Uterus (tissue), 4 donors: Measurements from ENCODE around the gene HOXA10. TPM values are rescaled to one million over a fixed set of nuclear protein-coding genes. Genes with fewer than 3 reads are reported as not detected.

Experiments
- DNase-seq, 2 donors: peaks; one replicate each; pipeline ENCODE4 v3.0.0-alpha.2; 2019 to 2020
- H3K27ac ChIP-seq, 2 donors: fragments of 200-600 bp; sonication (generic); 1 replicate in 1 of 2; 2 replicates in 1 of 2; pipeline ENCODE4 v1.5.1; 2016 to 2018
- H3K27me3 ChIP-seq, 2 donors: fragments of 200-600 bp; sonication (generic); one replicate each; pipeline ENCODE4 v1.5.1; 2018 to 2019; ENCODE audit warnings: control low read depth in 1 of 2
- H3K36me3 ChIP-seq, 2 donors: fragments of 200-600 bp; sonication (generic); one replicate each; pipeline ENCODE4 v1.5.1; 2019; ENCODE audit warnings: control low read depth in 1 of 2
- H3K4me1 ChIP-seq, 2 donors: fragments of 200-600 bp; sonication (generic); one replicate each; pipeline ENCODE4 v1.5.1; 2018 to 2019; ENCODE audit warnings: control low read depth in 1 of 2
- H3K4me3 ChIP-seq, 2 donors: fragments of 200-600 bp; sonication (generic); 1 replicate in 1 of 2; 2 replicates in 1 of 2; pipeline ENCODE4 v1.5.1; 2018 to 2019; ENCODE audit warnings: mild to moderate bottlenecking in 1 of 2
- H3K9me3 ChIP-seq, 2 donors: fragments of 200-600 bp; sonication (generic); one replicate each; pipeline ENCODE4 v1.5.1; 2019; ENCODE audit warnings: control low read depth in 1 of 2
- POLR2A ChIP-seq, 2 donors: fragments of 450-650 bp; IDR thresholded peaks; one replicate each; pipeline ENCODE4 v1.6.1; 2016; ENCODE audit warnings: antibody characterized with exemption in 2 of 2, mild to moderate bottlenecking in 1 of 2, moderate library complexity in 1 of 2
- intact Hi-C: fragments of 100-400 bp; cut with DNase I; formaldehyde crosslinking; loops from one replicate; pipeline ENCODE4 v1.15.1; 2023; ENCODE audit warnings: low total_unique reads
- total RNA-seq, 4 donors: library from RNA; depleted of rRNA in 3 of 4; stranded (reverse); fragments of >200 nt in 3 of 4; gene quantifications; one replicate each; pipeline versions ENCODE4 v1.1.0 to v1.2.4, GENCODE V29; 2014 to 2023
- TF ChIP-seq, protein P1 (sequence below), 4 experiments: fragments of 200-600 bp in 2 of 4; fragments of 450-650 bp in 2 of 4; sonication (generic) in 2 of 4; IDR thresholded peaks; one replicate each; pipeline ENCODE4 v1.5.1; 2016 to 2019; ENCODE audit warnings: antibody characterized with exemption in 4 of 4, mild to moderate bottlenecking in 2 of 4, moderate library complexity in 1 of 4
- donor health status: DM: yes; HTN: yes; CAD: no.

Gene HOXA10
- 100 to 1,000 TPM in 1 of 4 donors, 10 to 100 TPM in 3; 50.0 to 114 (median 69.0) TPM for total RNA-seq

DNA sequence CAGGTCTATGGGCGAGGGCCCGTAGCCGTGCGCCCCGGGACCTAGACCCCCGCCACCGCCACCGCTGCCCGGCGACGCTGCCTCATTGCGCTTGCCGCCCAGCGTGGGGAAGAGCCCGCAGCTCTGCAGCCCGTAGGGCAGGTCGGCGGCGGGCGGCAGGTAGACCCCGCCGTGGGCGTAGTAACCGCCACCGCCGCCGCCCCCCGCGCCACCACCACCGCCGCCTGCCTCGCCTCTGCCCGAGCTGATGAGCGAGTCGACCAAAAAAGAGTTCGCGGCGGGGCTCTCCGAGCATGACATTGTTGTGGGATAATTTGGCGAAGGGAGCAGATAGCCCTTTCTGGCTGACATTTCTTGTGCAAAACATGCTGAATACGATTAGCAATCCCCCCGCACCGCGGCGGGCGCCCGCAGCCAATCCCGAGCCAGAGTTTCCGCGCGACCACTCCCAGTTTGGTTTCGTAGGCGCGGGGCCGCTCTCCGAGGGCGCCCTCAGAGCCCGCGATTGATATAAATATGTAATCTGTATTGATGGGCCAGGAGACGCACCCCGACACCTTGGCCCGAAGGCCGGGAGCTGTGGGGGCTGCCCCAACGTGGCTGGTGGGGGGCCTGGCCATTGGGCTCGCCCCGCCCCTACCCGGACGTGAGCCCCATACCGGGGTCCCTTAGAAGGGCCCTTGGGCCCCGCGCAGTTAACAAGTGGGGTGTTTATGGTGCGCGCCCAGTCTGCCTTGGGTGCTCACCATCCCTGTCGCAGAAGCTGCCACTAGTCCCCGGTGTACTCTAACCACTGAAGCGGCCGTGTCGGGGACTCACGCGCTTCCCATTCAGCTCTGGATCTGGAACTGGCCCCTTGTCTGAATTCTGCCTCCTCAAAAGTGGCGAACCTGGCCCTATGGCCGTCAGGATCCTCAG lies at the start of gene HOXA10:
TSS of gene HOXA10 (minus strand) at position 365 of the 918 bp plus-strand sequence. CDS start at position 351, 14 bp downstream.
- no peaks in the 10 kb centered on the region for H3K36me3 ChIP-seq
- DNase-seq, result peak; percentile 87 to 88
- H3K4me3 ChIP-seq, result peak within 1 kb of the TSS; percentile 58 to 66
- peak; percentile 54 to 68 for TF ChIP-seq POLR2A (IDR thresholded peaks at IDR 0.05)
- TF ChIP-seq, protein P1, sequence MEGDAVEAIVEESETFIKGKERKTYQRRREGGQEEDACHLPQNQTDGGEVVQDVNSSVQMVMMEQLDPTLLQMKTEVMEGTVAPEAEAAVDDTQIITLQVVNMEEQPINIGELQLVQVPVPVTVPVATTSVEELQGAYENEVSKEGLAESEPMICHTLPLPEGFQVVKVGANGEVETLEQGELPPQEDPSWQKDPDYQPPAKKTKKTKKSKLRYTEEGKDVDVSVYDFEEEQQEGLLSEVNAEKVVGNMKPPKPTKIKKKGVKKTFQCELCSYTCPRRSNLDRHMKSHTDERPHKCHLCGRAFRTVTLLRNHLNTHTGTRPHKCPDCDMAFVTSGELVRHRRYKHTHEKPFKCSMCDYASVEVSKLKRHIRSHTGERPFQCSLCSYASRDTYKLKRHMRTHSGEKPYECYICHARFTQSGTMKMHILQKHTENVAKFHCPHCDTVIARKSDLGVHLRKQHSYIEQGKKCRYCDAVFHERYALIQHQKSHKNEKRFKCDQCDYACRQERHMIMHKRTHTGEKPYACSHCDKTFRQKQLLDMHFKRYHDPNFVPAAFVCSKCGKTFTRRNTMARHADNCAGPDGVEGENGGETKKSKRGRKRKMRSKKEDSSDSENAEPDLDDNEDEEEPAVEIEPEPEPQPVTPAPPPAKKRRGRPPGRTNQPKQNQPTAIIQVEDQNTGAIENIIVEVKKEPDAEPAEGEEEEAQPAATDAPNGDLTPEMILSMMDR (IDR thresholded peaks at IDR 0.05), result no peak
- H3K4me1 ChIP-seq, result no peaks in the 10 kb centered on the region
- intact Hi-C loops, result no loop called here
- no peaks in the 10 kb centered on the region for H3K27me3 ChIP-seq
- H3K27ac ChIP-seq, result peak within 1 kb of the TSS; percentile 94 to 96
- H3K9me3 ChIP-seq, result no peaks in the 10 kb centered on the region

DNA sequence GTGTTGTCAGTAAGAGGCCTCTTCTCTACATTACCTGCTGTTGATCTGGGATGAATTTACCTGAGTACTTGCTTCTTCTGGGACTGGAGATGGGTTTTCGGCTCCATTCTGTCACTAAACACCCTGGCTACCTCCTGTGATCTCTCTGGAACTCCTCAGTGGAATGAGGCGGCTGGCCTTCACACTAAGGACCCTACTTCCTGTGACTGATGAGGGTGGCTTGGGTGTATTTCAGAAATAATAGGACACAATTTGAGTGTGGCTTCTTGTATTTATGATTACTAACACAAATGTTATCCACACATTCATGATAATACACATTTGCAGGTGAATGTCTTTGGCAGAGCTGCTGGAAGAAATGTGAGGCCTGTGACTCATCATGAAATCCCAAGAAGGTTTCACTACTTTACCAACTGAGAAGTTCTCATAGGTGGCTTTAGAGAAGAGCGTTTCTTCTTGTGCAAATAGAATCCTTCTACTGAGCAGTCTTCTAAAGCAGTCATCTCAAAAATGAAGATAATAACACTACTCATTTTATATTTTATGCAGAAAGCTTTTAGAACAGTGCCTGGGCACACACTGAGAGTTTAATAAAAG lies 47.2 kb upstream of the HOXA10 start:
- Histone ChIP-seq H3K27me3 (peaks cover 15 to 39% of the 10 kb centered on the region in 2 donors), H3K27ac (no peak overlapping the region), H3K36me3 (no peaks in the 10 kb centered on the region), H3K9me3 (no peaks in the 10 kb centered on the region), H3K4me3 (no peak overlapping the region), H3K4me1 (no peaks in the 10 kb centered on the region)
- intact Hi-C loops, result no loop called here
- TF ChIP-seq, protein P1 (IDR thresholded peaks at IDR 0.05), result no peak
- no peak for TF ChIP-seq POLR2A (IDR thresholded peaks at IDR 0.05)
- DNase-seq, result no peak

DNA sequence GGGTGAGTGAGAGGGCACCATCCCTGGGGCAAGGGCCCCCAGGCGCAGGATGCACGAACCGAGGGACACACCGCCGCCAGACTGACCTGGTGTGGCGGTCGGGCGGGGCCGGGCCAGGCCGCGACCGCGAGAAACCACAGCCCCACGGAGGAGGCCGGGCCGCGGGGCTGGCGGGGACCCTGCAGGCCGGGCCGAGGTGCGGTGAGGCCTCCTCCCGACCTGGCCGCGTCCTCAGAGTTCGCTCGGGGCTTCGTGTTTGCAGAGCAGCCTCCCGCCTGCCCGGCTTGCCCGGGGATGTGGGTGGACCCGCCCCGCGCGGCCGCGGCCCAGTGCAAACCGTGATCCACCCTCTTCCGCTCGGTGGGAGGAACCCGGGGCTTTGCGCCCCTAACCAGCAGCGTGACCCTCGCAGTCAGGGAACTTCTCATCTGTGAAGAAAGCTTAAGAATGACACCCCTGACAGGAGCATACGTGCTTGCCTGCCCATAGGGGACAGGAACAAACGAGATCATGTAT lies 46.4 kb upstream of the HOXA10 start:
- H3K27me3 ChIP-seq, result peaks cover 14 to 36% of the 10 kb centered on the region in 2 donors
- H3K9me3 ChIP-seq, result no peaks in the 10 kb centered on the region
- intact Hi-C loops, result no loop called here
- no peak for DNase-seq
- no peak overlapping the region for H3K27ac ChIP-seq
- H3K4me1 ChIP-seq, result no peaks in the 10 kb centered on the region
- H3K4me3 ChIP-seq, result no peak overlapping the region
- no peak for TF ChIP-seq POLR2A (IDR thresholded peaks at IDR 0.05)
- TF ChIP-seq, protein P1 (IDR thresholded peaks at IDR 0.05), result no peak
- H3K36me3 ChIP-seq, result no peaks in the 10 kb centered on the region

DNA sequence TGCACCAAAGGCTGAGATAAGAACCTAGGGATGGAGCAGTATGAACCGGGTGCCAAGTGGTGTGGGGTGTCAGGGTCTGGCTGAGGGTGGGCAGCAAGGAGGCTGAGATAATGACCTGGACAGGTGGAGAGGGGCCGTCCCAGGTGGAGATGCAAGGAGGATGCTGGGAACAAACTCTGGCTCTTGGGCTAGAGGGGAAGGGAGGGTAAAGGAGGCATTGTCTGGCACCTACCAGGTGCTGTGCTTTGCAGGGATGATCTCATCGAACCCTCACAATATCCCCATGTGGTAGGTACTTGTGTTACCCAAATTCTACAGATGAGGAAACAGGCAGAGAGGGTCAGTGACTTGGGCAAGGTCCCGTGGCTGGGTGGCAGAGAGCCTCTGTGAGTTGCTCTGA lies 45.7 kb upstream of the HOXA10 start:
- intact Hi-C loops, result no loop called here
- Histone ChIP-seq H3K9me3 (no peaks in the 10 kb centered on the region), H3K4me1 (no peaks in the 10 kb centered on the region), H3K4me3 (no peak overlapping the region), H3K36me3 (no peaks in the 10 kb centered on the region), H3K27me3 (peaks cover 7 to 29% of the 10 kb centered on the region in 2 donors), H3K27ac (no peak overlapping the region)
- no peak for DNase-seq
- TF ChIP-seq, protein P1 (IDR thresholded peaks at IDR 0.05), result no peak
- TF ChIP-seq POLR2A (IDR thresholded peaks at IDR 0.05), result no peak

DNA sequence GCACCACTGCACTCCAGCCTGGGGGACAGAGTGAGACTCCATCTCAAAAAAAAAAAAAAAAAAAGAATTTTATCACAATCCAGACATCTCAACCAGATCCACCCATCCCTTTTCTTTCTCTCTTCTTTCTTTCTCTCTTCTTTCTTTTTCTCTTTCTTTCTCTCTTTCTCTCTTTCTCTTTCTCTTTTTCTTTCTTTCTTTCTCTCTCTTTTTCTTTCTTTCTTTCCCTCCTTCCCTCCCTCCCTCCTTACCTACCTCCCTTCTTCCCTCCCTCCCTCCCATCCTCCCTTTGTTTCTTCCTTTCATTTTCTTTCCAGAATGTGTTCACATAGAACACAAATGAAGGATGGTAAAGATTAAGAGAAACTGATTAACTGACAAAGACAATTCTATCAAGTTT lies 43.8 kb upstream of the HOXA10 start:
- Histone ChIP-seq H3K4me1 (peaks cover 0 to 4% of the 10 kb centered on the region in 2 donors), H3K4me3 (no peak overlapping the region), H3K36me3 (no peaks in the 10 kb centered on the region), H3K27ac (no peak overlapping the region), H3K27me3 (peaks cover 12 to 20% of the 10 kb centered on the region in 2 donors), H3K9me3 (no peaks in the 10 kb centered on the region)
- DNase-seq, result no peak
- TF ChIP-seq POLR2A (IDR thresholded peaks at IDR 0.05), result no peak
- TF ChIP-seq, protein P1 (IDR thresholded peaks at IDR 0.05), result no peak
- intact Hi-C loops, result no loop called here
